Transverse colon (tissue), 4 donors: ENCODE measurements around the gene SEPTIN5. TPM values are rescaled to one million over a fixed set of nuclear protein-coding genes. Genes with fewer than 3 reads are reported as not detected.

Experiments
- DNase-seq: peaks from one replicate; pipeline ENCODE4 v3.0.0-alpha.2; 2019
- H3K27ac ChIP-seq, 4 donors: fragments of 200-600 bp; sonication (generic); 2 replicates each; pipeline ENCODE4 v1.5.1; 2016 to 2018; ENCODE audit warnings: inconsistent platforms in 4 of 4
- H3K27me3 ChIP-seq: fragments of 200-600 bp; sonication (generic); 2 replicates; pipeline ENCODE4 v1.5.1; 2017; ENCODE audit warnings: inconsistent platforms
- H3K36me3 ChIP-seq, 4 donors: fragments of 200-600 bp; sonication (generic); 2 replicates each; pipeline ENCODE4 v1.5.1; 2017 to 2019; ENCODE audit warnings: inconsistent platforms in 4 of 4
- H3K4me1 ChIP-seq, 4 donors: fragments of 200-600 bp; sonication (generic); 2 replicates each; pipeline ENCODE4 v1.5.1; 2017 to 2020; ENCODE audit warnings: inconsistent platforms in 4 of 4
- H3K4me3 ChIP-seq, 4 donors: fragments of 200-600 bp; sonication (generic); 1 replicate in 1 of 4; 2 replicates in 3 of 4; pipeline versions ENCODE4 v1.5.1 to v1.6.1; 2017 to 2019; ENCODE audit warnings: inconsistent platforms in 4 of 4
- H3K9me3 ChIP-seq, 2 donors: fragments of 200-600 bp; sonication (generic); 2 replicates each; pipeline ENCODE4 v1.5.1; 2017 to 2019; ENCODE audit warnings: inconsistent platforms in 2 of 2
- EP300 ChIP-seq: sonication (generic); formaldehyde crosslinking; IDR thresholded peaks from one replicate; pipeline ENCODE4 v1.6.1; 2017; ENCODE audit warnings: antibody characterized with exemption, low read depth
- POLR2A ChIP-seq: fragments of 450-650 bp; IDR thresholded peaks from one replicate; pipeline ENCODE4 v1.6.1; 2016; ENCODE audit warnings: antibody characterized with exemption, mild to moderate bottlenecking, moderate library complexity
- POLR2AphosphoS5 ChIP-seq, 3 donors: sonication (generic); formaldehyde crosslinking; IDR thresholded peaks; one replicate each; pipeline ENCODE4 v1.6.1; 2016; ENCODE audit warnings: antibody characterized with exemption in 3 of 3
- WGBS, 2 donors: methylation state at CpG; one replicate each; pipeline ENCODE4 v1.1.5; 2018; ENCODE audit warnings: low coverage in 1 of 2; 5-methylcytosine and 5-hydroxymethylcytosine counted together
- in situ Hi-C, 4 donors: fragments of 200-750 bp; cut with MboI; loops; one replicate each; pipeline versions ENCODE4 v1.15.0 to v1.15.1; 2017; ENCODE audit warnings: low sequenced_read_pairs in 3 of 4, low pct_ligation_motif_present in 1 of 4, low pct_unique_long_range_greater_than_20kb in 1 of 4
- intact Hi-C: fragments of 100-400 bp; cut with DNase I; formaldehyde crosslinking; loops from one replicate; pipeline ENCODE4 v1.15.1; 2023; ENCODE audit warnings: low total_unique reads
- total RNA-seq, 4 donors: library from RNA; depleted of rRNA; stranded (reverse); fragments of >200 nt; gene quantifications; one replicate each; pipeline ENCODE4 v1.1.0, GENCODE V29; 2016
- TF ChIP-seq, protein P1 (sequence below), 5 experiments: fragments of 200-600 bp in 3 of 5; fragments of 450-650 bp in 2 of 5; sonication (generic) in 3 of 5; IDR thresholded peaks; 1 replicate in 2 of 5; 2 replicates in 3 of 5; pipeline ENCODE4 v1.5.1; 2016 to 2017; ENCODE audit warnings: antibody characterized with exemption in 5 of 5, inconsistent platforms in 3 of 5, mild to moderate bottlenecking in 2 of 5, moderate library complexity in 1 of 5

SEPTIN5 gene
- total RNA-seq, 4 donors from 2014 or later, result 2.5 to 709 (median 5.4) TPM

DNA sequence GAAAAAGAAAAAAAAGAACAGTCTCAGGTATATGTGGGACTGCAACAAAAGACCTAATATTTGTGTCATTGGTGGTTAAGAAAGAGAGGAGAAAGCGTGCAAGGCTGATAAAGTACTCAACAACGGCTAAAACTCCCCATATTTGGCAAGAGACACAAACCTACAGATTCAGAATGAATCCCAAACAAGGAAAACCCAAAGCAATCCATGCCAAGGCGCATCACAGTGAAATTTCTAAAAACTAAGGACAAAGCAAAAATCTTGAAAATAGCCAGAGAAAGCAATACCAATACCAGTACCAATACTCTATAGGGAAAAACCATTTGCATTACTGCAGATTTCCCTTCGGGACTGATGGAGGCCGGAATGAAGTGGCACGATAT lies 32.4 kb upstream of the SEPTIN5 start:
- no peak overlapping the region for H3K4me3 ChIP-seq
- no peaks in the 10 kb centered on the region for H3K9me3 ChIP-seq
- intact Hi-C loops, result no loop called here
- no peaks in the 10 kb centered on the region for H3K4me1 ChIP-seq
- WGBS, 2 donors, result 76 to 87% methylated on average over 6 of the region's 6 CpGs
- no peaks in the 10 kb centered on the region for H3K36me3 ChIP-seq
- TF ChIP-seq, protein P1, sequence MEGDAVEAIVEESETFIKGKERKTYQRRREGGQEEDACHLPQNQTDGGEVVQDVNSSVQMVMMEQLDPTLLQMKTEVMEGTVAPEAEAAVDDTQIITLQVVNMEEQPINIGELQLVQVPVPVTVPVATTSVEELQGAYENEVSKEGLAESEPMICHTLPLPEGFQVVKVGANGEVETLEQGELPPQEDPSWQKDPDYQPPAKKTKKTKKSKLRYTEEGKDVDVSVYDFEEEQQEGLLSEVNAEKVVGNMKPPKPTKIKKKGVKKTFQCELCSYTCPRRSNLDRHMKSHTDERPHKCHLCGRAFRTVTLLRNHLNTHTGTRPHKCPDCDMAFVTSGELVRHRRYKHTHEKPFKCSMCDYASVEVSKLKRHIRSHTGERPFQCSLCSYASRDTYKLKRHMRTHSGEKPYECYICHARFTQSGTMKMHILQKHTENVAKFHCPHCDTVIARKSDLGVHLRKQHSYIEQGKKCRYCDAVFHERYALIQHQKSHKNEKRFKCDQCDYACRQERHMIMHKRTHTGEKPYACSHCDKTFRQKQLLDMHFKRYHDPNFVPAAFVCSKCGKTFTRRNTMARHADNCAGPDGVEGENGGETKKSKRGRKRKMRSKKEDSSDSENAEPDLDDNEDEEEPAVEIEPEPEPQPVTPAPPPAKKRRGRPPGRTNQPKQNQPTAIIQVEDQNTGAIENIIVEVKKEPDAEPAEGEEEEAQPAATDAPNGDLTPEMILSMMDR (IDR thresholded peaks at IDR 0.05), result no peak
- no peak for TF ChIP-seq POLR2A
- TF ChIP-seq EP300, result no peak
- no peak for TF ChIP-seq POLR2AphosphoS5 (IDR thresholded peaks at IDR 0.05)
- H3K27ac ChIP-seq, result no peak overlapping the region
- no peak for DNase-seq
- in situ Hi-C loops, result no loop called here
- peaks cover 39% of the 10 kb centered on the region for H3K27me3 ChIP-seq

DNA sequence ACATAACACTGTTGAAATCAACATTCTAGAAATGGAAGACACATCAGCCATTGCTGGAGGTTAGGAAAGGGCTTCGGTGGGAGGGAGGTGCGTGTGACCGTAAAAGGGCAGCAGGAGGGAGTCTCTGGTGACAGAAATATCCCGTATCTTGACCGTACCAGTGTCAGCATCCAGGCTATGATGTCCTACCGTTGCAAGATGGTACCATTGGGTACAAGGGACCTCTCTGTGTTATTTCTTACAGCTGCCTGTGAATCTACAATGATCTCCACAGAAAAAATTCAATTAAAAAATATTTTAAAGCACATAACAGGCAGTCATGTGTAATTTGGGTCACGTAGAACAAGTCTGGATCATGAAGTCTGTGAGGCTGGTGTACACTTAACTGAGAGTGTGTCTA lies 27.4 kb upstream of the SEPTIN5 start:
- Histone ChIP-seq H3K27me3 (peaks cover 51% of the 10 kb centered on the region), H3K27ac (no peak overlapping the region), H3K4me1 (peaks cover 0 to 4% (median 0%) of the 10 kb centered on the region in 4 donors), H3K36me3 (no peaks in the 10 kb centered on the region), H3K9me3 (no peaks in the 10 kb centered on the region), H3K4me3 (no peak overlapping the region)
- WGBS, 2 donors, result 77 to 87% methylated on average over 6 to 7 of the region's 7 CpGs
- DNase-seq, result no peak
- in situ Hi-C loops, result no loop called here
- TF ChIP-seq EP300 (no peak), POLR2AphosphoS5 (IDR thresholded peaks at IDR 0.05) (no peak)
- intact Hi-C loops, result no loop called here

DNA sequence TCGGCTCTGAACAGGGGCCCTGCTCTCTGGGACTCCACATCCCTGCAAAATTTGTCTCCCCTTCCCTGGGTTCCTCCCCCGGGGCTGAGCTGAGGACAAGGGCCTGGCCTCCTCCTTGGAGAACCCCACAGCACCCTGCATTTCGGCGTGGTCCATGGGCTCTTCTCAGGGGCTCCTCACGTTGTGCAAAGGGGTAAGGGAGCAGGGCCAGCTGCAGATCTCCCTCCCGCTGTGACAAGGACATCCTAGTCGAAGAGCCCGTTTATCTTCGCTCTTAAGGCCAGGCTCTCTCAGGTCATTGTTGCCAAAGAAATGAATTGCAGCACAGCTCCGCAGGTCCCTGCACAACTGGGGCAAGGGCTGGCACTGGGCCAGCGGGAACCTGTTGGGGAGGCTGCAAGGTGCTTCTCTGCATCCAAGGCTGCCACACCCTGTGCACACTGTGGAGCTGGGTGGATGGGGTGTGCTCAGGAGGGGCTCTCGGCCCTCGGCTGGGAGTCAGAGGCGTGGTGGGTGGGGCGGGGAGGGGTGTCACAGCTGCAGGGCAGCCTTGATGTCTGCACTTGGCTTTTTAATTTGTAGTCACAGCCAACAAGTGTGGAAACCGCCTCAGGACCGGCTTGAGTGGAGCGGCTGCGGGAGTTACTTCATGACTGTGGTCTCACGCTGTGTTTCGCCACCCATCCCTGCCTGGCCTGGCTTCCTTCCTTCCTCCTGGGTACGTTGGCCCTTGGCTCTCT lies 26.6 kb upstream of the SEPTIN5 start:
- Histone ChIP-seq H3K36me3 (no peaks in the 10 kb centered on the region), H3K27ac (no peak overlapping the region), H3K4me3 (no peak overlapping the region), H3K4me1 (peaks cover 0 to 6% (median 0%) of the 10 kb centered on the region in 4 donors), H3K27me3 (peaks cover 46% of the 10 kb centered on the region), H3K9me3 (no peaks in the 10 kb centered on the region)
- DNase-seq, result no peak
- in situ Hi-C loops, result no loop called here
- 51% methylated on average over 21 of the region's 22 CpGs; no CpG with 5 or more reads in 1 of the 2 donors for WGBS, 2 donors
- TF ChIP-seq EP300 (no peak), POLR2AphosphoS5 (IDR thresholded peaks at IDR 0.05) (no peak), POLR2A (no peak)
- TF ChIP-seq, protein P1 (IDR thresholded peaks at IDR 0.05), result no peak
- intact Hi-C loops, result no loop called here

DNA sequence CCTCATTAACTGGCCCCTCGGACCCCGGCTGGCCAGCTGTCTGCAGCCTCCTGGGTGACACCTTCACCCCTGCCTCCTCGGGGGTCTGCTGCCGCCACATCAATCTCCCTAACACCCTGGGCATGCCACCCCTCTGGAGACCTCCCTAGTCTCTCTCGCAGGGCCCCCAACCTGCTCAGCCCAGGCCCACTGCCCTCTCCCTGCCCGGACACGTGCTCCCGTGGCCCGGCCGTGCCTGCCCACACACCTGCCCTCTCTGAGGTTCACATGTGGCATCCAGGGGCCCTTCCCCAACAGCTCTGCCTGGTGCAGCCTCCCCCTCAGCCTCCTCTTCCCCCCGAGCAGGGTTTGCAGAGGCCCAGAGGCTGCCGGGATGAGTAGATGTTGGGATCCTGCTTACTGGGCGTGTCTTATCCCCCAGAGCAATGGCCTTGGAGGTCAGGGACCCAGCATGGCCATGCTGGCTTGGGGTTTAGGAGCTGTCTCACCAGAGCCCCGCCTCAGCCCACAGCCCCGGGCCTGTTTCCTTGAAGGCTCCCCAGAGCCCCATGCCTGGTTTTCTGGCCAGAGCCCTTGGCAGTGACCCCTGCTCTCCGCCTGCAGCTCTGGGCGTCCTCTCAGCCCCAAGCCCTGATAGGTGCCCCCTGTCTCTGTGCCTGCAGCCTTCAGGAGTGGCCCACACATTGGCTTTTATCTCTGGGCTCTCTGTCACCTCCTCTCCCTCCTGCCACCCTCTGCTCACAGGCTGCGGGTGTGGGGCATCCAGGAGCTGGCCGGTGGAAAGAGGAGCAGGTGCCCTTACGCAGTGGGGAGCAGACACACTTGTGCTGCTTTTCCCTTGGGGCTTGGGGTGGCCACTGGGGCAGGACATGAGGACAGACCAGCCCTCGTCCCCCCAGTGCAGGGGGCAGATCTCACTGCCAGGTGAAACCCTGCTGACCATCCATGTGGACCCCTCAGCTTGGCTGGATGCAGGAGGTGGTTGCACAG lies 25.7 kb upstream of the SEPTIN5 start:
- WGBS, 2 donors, result 65% methylated on average over 20 of the region's 21 CpGs; no CpG with 5 or more reads in 1 of the 2 donors
- TF ChIP-seq, protein P1 (IDR thresholded peaks at IDR 0.05), result no peak

More for the DNA sequence above, 25.7 kb upstream of the SEPTIN5 start:
- H3K4me3 ChIP-seq, result no peak overlapping the region
- in situ Hi-C loops, result no loop called here
- no peaks in the 10 kb centered on the region for H3K9me3 ChIP-seq
- peaks cover 0 to 6% (median 0%) of the 10 kb centered on the region in 4 donors for H3K4me1 ChIP-seq
- intact Hi-C loops, result no loop called here
- no peaks in the 10 kb centered on the region for H3K36me3 ChIP-seq
- H3K27ac ChIP-seq, result no peak overlapping the region
- H3K27me3 ChIP-seq, result peaks cover 41% of the 10 kb centered on the region
- DNase-seq, result no peak
